Spleen (tissue), 7 donors: ENCODE data around the gene ZCCHC9.

Experiments used
- CTCF ChIP-seq, 11 experiments: fragments of 200-600 bp in 7 of 11; fragments of 450-650 bp in 4 of 11; sonication (generic) in 4 of 11; IDR thresholded peaks in 8 of 11; conservative IDR thresholded peaks in 3 of 11; 1 replicate in 7 of 11; 2 replicates in 4 of 11; pipeline versions ENCODE4 v1.4.0 to v1.8.0; 2016 to 2021; ENCODE audit warnings: antibody characterized with exemption in 11 of 11, inconsistent platforms in 4 of 11, mild to moderate bottlenecking in 1 of 11
- POLR2A ChIP-seq, 3 donors: fragments of 450-650 bp; IDR thresholded peaks; one replicate each; pipeline ENCODE4 v1.5.1; 2017; ENCODE audit warnings: antibody characterized with exemption in 3 of 3, mild to moderate bottlenecking in 1 of 3
- donor health status: DM: no; HTN: no; CAD: no; lungs with moderate emphysema.
- donor health status: DM: no; HTN: no; CAD: no.
- donor health status: DM: no; HTN: no; CAD: no.

GRCh38 chr5:81315336-81315735 lies 13.9 kb downstream of the ZCCHC9 start:
- TF ChIP-seq CTCF (IDR thresholded peaks at IDR 0.05 in 8 of 11, conservative IDR thresholded peaks at IDR 0.05 in 3 of 11): no peak
- TF ChIP-seq POLR2A (IDR thresholded peaks at IDR 0.05): no peak
